Measurements from ENCODE around the gene DOCK7. TPM values are rescaled to one million over a fixed set of nuclear protein-coding genes. Genes with fewer than 3 reads are reported as not detected.

Gene DOCK7
- total and polyA plus RNA-seq, 4 donors: 5.6 to 35.1 (median 21.7) TPM

- TF ChIP-seq ZBTB33 (IDR thresholded peaks at IDR 0.05) (peak; percentile 91), NR2F2 (IDR thresholded peaks at IDR 0.05) (no peak), CTCF (IDR thresholded peaks at IDR 0.05; ENCODE audit: low read depth, low read length, missing input control) (no peak)
These were observed 66.3 kb downstream of the DOCK7 start (continued) for GRCh38 chr1:62621907-62622306.

- no peak for TF ChIP-seq EGR1 (IDR thresholded peaks at IDR 0.05; ENCODE audit: low read depth in 2 of 2)
- TF ChIP-seq GABPA (IDR thresholded peaks at IDR 0.05 in 1 of 2, conservative IDR thresholded peaks at IDR 0.05 in 1 of 2): no peak
- TF ChIP-seq HNF4A (conservative IDR thresholded peaks at IDR 0.05): no peak
- no peak for TF ChIP-seq FOXA1 (IDR thresholded peaks at IDR 0.05)
- TF ChIP-seq YY1 (IDR thresholded peaks at IDR 0.05): no peak
- TF ChIP-seq FOXA2 (IDR thresholded peaks at IDR 0.05): no peak
- no peak for TF ChIP-seq TAF1 (conservative IDR thresholded peaks at IDR 0.05)
- TF ChIP-seq RXRA (IDR thresholded peaks at IDR 0.05): no peak
- TF ChIP-seq ZBTB33 (IDR thresholded peaks at IDR 0.05): no peak
- no peak for TF ChIP-seq SP1 (IDR thresholded peaks at IDR 0.05)
- no peak for TF ChIP-seq CTCF (IDR thresholded peaks at IDR 0.05; ENCODE audit: low read depth, low read length, missing input control)
- no peak for TF ChIP-seq RAD21 (IDR thresholded peaks at IDR 0.05)
- no peak for TF ChIP-seq JUND (IDR thresholded peaks at IDR 0.05)
- TF ChIP-seq MAX (IDR thresholded peaks at IDR 0.05): no peak
- TF ChIP-seq REST (IDR thresholded peaks at IDR 0.05): no peak
- TF ChIP-seq ATF3 (IDR thresholded peaks at IDR 0.05): no peak
- TF ChIP-seq NR2F2 (IDR thresholded peaks at IDR 0.05): no peak
- TF ChIP-seq HNF4G (IDR thresholded peaks at IDR 0.05): no peak
- no peaks in the 10 kb centered on the region for H3K27me3 ChIP-seq (ENCODE audit: control insufficient read depth in 4 of 4, insufficient read depth in 4 of 4, low read length in 3 of 4)
- DNase-seq (ENCODE audit: low spot score): no peak
- no peaks in the 10 kb centered on the region for H3K9me3 ChIP-seq (ENCODE audit: control insufficient read depth in 4 of 4, low read length in 3 of 4)
- H3K36me3 ChIP-seq (ENCODE audit: control insufficient read depth in 4 of 4, insufficient read depth in 3 of 4, low read depth in 1 of 4, low read length in 3 of 4): peaks cover 0 to 6% (median 3%) of the 10 kb centered on the region in 4 donors
- H3K27ac ChIP-seq (ENCODE audit: low read depth in 1 of 2, low read length in 2 of 2): peak overlapping the region in 1 of 2 donors; percentile 80
- H3K9ac ChIP-seq (ENCODE audit: low read depth in 1 of 2, low read length in 2 of 2): no peak overlapping the region
- no peak overlapping the region for H3K4me3 ChIP-seq (ENCODE audit: low read depth in 1 of 3, low read length in 3 of 3)
- H3K4me1 ChIP-seq (ENCODE audit: control insufficient read depth in 4 of 4, insufficient read depth in 4 of 4, low read length in 3 of 4): peaks cover 0 to 16% (median 8%) of the 10 kb centered on the region in 4 donors
- 92% methylated on average over 1 of the region's 1 CpG for WGBS
These were observed 74.3 kb downstream of the DOCK7 start for GRCh38 chr1:62613890-62614289.

Measured in liver (tissue), 9 donors.